K562 (cell line): ENCODE data around the gene BARHL2. TPM values are rescaled to one million over a fixed set of nuclear protein-coding genes. Genes with fewer than 3 reads are reported as not detected.

Experiments used
- polyA plus RNA-seq, 8 experiments: library from polyadenylated mRNA; depleted of rRNA in 4 of 8; stranded (reverse) in 5 of 8; unstranded in 3 of 8; fragments of >200 nt; fragmentation: Nextera tagmentation in 2 of 8; fragmentation: Illumina TruSeq in 1 of 8; extraction: Ambion mirVana in 2 of 8; extraction: Trizol in 1 of 8; gene quantifications; 2 replicates each; pipeline versions ENCODE4 v1.2.1 to v1.2.3, GENCODE V29; 2011 to 2014; ENCODE audit warnings: inconsistent platforms in 1 of 8, missing spikeins in 1 of 8
- total RNA-seq, 7 experiments: library from RNA; depleted of rRNA in 6 of 7; stranded (reverse); fragments of >200 nt in 6 of 7; fragmentation: Illumina TruSeq in 2 of 7; extraction: Trizol in 2 of 7; gene quantifications; 2 replicates each; pipeline versions ENCODE4 v1.2.1 to v1.2.3, GENCODE V29; 2011 to 2021; ENCODE audit warnings: low replicate concordance in 1 of 7
- TF ChIP-seq, protein P1 (sequence below): fragments of 450-650 bp; IDR thresholded peaks from 2 replicates; pipeline ENCODE4 v1.6.1; 2016; ENCODE audit warnings: mild to moderate bottlenecking, moderate library complexity

The BARHL2 gene
- total and polyA plus RNA-seq, 9 of the 15 experiments (the other 6 are each of a cell fraction or from before 2014, with no cell fraction given) = 0.06 to 0.11 (median 0.09) TPM; not detected in 6

- TF ChIP-seq, protein P1, sequence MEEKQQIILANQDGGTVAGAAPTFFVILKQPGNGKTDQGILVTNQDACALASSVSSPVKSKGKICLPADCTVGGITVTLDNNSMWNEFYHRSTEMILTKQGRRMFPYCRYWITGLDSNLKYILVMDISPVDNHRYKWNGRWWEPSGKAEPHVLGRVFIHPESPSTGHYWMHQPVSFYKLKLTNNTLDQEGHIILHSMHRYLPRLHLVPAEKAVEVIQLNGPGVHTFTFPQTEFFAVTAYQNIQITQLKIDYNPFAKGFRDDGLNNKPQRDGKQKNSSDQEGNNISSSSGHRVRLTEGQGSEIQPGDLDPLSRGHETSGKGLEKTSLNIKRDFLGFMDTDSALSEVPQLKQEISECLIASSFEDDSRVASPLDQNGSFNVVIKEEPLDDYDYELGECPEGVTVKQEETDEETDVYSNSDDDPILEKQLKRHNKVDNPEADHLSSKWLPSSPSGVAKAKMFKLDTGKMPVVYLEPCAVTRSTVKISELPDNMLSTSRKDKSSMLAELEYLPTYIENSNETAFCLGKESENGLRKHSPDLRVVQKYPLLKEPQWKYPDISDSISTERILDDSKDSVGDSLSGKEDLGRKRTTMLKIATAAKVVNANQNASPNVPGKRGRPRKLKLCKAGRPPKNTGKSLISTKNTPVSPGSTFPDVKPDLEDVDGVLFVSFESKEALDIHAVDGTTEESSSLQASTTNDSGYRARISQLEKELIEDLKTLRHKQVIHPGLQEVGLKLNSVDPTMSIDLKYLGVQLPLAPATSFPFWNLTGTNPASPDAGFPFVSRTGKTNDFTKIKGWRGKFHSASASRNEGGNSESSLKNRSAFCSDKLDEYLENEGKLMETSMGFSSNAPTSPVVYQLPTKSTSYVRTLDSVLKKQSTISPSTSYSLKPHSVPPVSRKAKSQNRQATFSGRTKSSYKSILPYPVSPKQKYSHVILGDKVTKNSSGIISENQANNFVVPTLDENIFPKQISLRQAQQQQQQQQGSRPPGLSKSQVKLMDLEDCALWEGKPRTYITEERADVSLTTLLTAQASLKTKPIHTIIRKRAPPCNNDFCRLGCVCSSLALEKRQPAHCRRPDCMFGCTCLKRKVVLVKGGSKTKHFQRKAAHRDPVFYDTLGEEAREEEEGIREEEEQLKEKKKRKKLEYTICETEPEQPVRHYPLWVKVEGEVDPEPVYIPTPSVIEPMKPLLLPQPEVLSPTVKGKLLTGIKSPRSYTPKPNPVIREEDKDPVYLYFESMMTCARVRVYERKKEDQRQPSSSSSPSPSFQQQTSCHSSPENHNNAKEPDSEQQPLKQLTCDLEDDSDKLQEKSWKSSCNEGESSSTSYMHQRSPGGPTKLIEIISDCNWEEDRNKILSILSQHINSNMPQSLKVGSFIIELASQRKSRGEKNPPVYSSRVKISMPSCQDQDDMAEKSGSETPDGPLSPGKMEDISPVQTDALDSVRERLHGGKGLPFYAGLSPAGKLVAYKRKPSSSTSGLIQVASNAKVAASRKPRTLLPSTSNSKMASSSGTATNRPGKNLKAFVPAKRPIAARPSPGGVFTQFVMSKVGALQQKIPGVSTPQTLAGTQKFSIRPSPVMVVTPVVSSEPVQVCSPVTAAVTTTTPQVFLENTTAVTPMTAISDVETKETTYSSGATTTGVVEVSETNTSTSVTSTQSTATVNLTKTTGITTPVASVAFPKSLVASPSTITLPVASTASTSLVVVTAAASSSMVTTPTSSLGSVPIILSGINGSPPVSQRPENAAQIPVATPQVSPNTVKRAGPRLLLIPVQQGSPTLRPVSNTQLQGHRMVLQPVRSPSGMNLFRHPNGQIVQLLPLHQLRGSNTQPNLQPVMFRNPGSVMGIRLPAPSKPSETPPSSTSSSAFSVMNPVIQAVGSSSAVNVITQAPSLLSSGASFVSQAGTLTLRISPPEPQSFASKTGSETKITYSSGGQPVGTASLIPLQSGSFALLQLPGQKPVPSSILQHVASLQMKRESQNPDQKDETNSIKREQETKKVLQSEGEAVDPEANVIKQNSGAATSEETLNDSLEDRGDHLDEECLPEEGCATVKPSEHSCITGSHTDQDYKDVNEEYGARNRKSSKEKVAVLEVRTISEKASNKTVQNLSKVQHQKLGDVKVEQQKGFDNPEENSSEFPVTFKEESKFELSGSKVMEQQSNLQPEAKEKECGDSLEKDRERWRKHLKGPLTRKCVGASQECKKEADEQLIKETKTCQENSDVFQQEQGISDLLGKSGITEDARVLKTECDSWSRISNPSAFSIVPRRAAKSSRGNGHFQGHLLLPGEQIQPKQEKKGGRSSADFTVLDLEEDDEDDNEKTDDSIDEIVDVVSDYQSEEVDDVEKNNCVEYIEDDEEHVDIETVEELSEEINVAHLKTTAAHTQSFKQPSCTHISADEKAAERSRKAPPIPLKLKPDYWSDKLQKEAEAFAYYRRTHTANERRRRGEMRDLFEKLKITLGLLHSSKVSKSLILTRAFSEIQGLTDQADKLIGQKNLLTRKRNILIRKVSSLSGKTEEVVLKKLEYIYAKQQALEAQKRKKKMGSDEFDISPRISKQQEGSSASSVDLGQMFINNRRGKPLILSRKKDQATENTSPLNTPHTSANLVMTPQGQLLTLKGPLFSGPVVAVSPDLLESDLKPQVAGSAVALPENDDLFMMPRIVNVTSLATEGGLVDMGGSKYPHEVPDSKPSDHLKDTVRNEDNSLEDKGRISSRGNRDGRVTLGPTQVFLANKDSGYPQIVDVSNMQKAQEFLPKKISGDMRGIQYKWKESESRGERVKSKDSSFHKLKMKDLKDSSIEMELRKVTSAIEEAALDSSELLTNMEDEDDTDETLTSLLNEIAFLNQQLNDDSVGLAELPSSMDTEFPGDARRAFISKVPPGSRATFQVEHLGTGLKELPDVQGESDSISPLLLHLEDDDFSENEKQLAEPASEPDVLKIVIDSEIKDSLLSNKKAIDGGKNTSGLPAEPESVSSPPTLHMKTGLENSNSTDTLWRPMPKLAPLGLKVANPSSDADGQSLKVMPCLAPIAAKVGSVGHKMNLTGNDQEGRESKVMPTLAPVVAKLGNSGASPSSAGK = no peak
Observed at GRCh38 chr1:90714521-90714951, 2.6 kb downstream of the BARHL2 start (continued).
